BJ (cell line): ENCODE data around the gene MACO1. TPM values are rescaled to one million over a fixed set of nuclear protein-coding genes. Genes with fewer than 3 reads are reported as not detected.
"Not testable (repeated sequence)": the region's sequence is repeated elsewhere in the genome, so short reads cannot be mapped to it uniquely, and the experiment has no call there.

Source experiments
- CTCF ChIA-PET: fragments of 350-600 bp; formaldehyde crosslinking; extraction: SDS; loops from one replicate; lab custom pipeline; 2021; ENCODE audit warnings: antibody characterized with exemption, inconsistent platforms; lab: Yijun Ruan, JAX
- POLR2A ChIA-PET: fragments of 300-600 bp; sonication (Branson Sonifier 250); formaldehyde crosslinking; extraction: SDS; loops from one replicate; lab custom pipeline; 2021; ENCODE audit warnings: antibody characterized with exemption; lab: Charles Lee
- DNase-seq: peaks from one replicate; pipeline ENCODE4 v3.0.0-alpha.2; 2011; ENCODE audit warnings: low read depth
- H3K27me3 ChIP-seq: 2 replicates; pipeline ENCODE4 v1.6.0; 2011; ENCODE audit warnings: low read length; ENCODE audit not compliant: control insufficient read depth, insufficient read depth
- H3K36me3 ChIP-seq: 2 replicates; pipeline ENCODE4 v1.5.1; 2011; ENCODE audit warnings: low read length; ENCODE audit not compliant: control insufficient read depth, insufficient read depth
- H3K4me3 ChIP-seq: 2 replicates; pipeline ENCODE4 v1.5.1; 2011; ENCODE audit warnings: low read depth, mild to moderate bottlenecking, control low read depth, low read length
- CTCF ChIP-seq: IDR thresholded peaks from 2 replicates; pipeline ENCODE4 v1.5.1; 2011; ENCODE audit warnings: low read depth, mild to moderate bottlenecking, control low read depth, inconsistent platforms, low read length, moderate library complexity; ENCODE audit not compliant: insufficient read depth
- polyA plus RNA-seq: library from polyadenylated mRNA; depleted of rRNA; stranded (reverse); fragments of >200 nt; gene quantifications from 2 replicates; pipeline ENCODE4 v1.2.3, GENCODE V29; 2011

The MACO1 gene
- polyA plus RNA-seq, 1 experiment = 9.5 TPM

- POLR2A ChIA-PET = no interaction called here
Measured at GRCh38 chr1:25437672-25438071, 7.0 kb downstream of the MACO1 start.

GRCh38 chr1:25439287-25439686 lies 8.6 kb downstream of the MACO1 start:
- CTCF ChIA-PET = no interaction called here
- Histone ChIP-seq H3K27me3 (no peaks in the 10 kb centered on the region), H3K36me3 (no peaks in the 10 kb centered on the region), H3K4me3 (no peak overlapping the region)
- POLR2A ChIA-PET = no interaction called here
- DNase-seq = no peak
- TF ChIP-seq CTCF = no peak

More at GRCh38 chr1:25437672-25438071, 7.0 kb downstream of the MACO1 start:
- Histone ChIP-seq H3K36me3 (no peaks in the 10 kb centered on the region), H3K27me3 (no peaks in the 10 kb centered on the region), H3K4me3 (no peak overlapping the region)
- no peak for DNase-seq
- no peak for TF ChIP-seq CTCF
- CTCF ChIA-PET = no interaction called here

- DNase-seq = no peak
- H3K27me3 ChIP-seq = no peaks in the 10 kb centered on the region
- no peaks in the 10 kb centered on the region for H3K36me3 ChIP-seq
- no peak for TF ChIP-seq CTCF
- CTCF ChIA-PET = interaction anchor here (2.0 kb wide), 1 partner anchor 9 kb away, joined by 7 read pairs; no protein-coding TSS in a partner anchor
- POLR2A ChIA-PET = no interaction called here
- H3K4me3 ChIP-seq = no peak overlapping the region
Measured at GRCh38 chr1:25442178-25442577, 11.5 kb downstream of the MACO1 start.

- no peak overlapping the region for H3K4me3 ChIP-seq
- POLR2A ChIA-PET = no interaction called here
- no peaks in the 10 kb centered on the region for H3K36me3 ChIP-seq
- H3K27me3 ChIP-seq = no peaks in the 10 kb centered on the region
- no peak for DNase-seq
- TF ChIP-seq CTCF = no peak
- CTCF ChIA-PET = interaction anchor here (0.8 kb wide), 1 partner anchor 626 kb away, joined by 4 read pairs; no protein-coding TSS in a partner anchor
Measured at GRCh38 chr1:25443030-25443699, 12.5 kb downstream of the MACO1 start.

- CTCF ChIA-PET = interaction anchor here (0.6 to 1.4 kb wide), 3 partner anchors 12 to 1777 kb away, joined by 3 read pairs; no protein-coding TSS in a partner anchor
Measured at GRCh38 chr1:25444604-25445003, 13.9 kb downstream of the MACO1 start.

More at GRCh38 chr1:25444604-25445003, 13.9 kb downstream of the MACO1 start:
- H3K4me3 ChIP-seq, H3K36me3 ChIP-seq, H3K27me3 ChIP-seq, DNase-seq, POLR2A ChIA-PET: not testable (repeated sequence)
